HEK293 (cell line): ENCODE data around the gene GPR62.

Experiments used
- CTCF ChIA-PET: fragments of 350-600 bp; formaldehyde crosslinking; extraction: SDS; loops from one replicate; lab custom pipeline; 2021; ENCODE audit warnings: antibody characterized with exemption; lab: Yijun Ruan, JAX
- POLR2A ChIA-PET: fragments of 300-600 bp; formaldehyde crosslinking; extraction: SDS; loops from one replicate; lab custom pipeline; 2020; ENCODE audit warnings: antibody characterized with exemption, inconsistent platforms; lab: Yijun Ruan, JAX
- H3K27ac ChIP-seq: fragments of 200-500 bp; sonication (Bioruptor generic); 2 replicates; pipeline ENCODE4 v1.5.1; 2014; ENCODE audit warnings: low read depth, low read length, control low read depth, inconsistent platforms; ENCODE audit errors: extremely low read depth
- H3K36me3 ChIP-seq, 2 experiments: fragments of 200-500 bp in 1 of 2; sonication (Bioruptor generic) in 1 of 2; 1 replicate in 1 of 2; 2 replicates in 1 of 2; pipeline ENCODE4 v1.5.1; 2014 to 2017; ENCODE audit warnings: inconsistent platforms in 2 of 2, low read length in 2 of 2; ENCODE audit not compliant: control insufficient read depth in 2 of 2, insufficient read depth in 1 of 2
- H3K4me1 ChIP-seq: fragments of 200-500 bp; sonication (Bioruptor generic); 2 replicates; pipeline ENCODE4 v1.5.1; 2014; ENCODE audit warnings: mild to moderate bottlenecking, low read length, inconsistent platforms; ENCODE audit not compliant: control insufficient read depth, insufficient read depth
- H3K4me3 ChIP-seq: 2 replicates; pipeline ENCODE4 v1.5.1; 2011; ENCODE audit warnings: low read depth, mild to moderate bottlenecking, control low read depth, low read length, moderate library complexity
- H3K9me3 ChIP-seq: fragments of 200-500 bp; sonication (Bioruptor generic); 2 replicates; pipeline ENCODE4 v1.5.1; 2014; ENCODE audit warnings: low read depth, low read length, inconsistent platforms; ENCODE audit not compliant: control insufficient read depth, insufficient read depth
- GLIS1 ChIP-seq: fragments of 450-650 bp; formaldehyde crosslinking; IDR thresholded peaks from 2 replicates; pipeline ENCODE4 v1.5.1; 2016; ENCODE audit warnings: missing biosample characterization, missing genetic modification characterization
- MYNN ChIP-seq: fragments of 450-650 bp; formaldehyde crosslinking; IDR thresholded peaks from 2 replicates; pipeline ENCODE4 v1.5.1; 2016; ENCODE audit warnings: missing biosample characterization, missing genetic modification characterization, borderline replicate concordance
- MZF1 ChIP-seq: fragments of 450-650 bp; formaldehyde crosslinking; IDR thresholded peaks from 2 replicates; pipeline ENCODE4 v1.5.1; 2017; ENCODE audit warnings: missing biosample characterization, missing genetic modification characterization, borderline replicate concordance
- PRDM1 ChIP-seq: fragments of 450-650 bp; formaldehyde crosslinking; IDR thresholded peaks from 2 replicates; pipeline ENCODE4; 2016; ENCODE audit warnings: missing biosample characterization, missing genetic modification characterization
- PRDM10 ChIP-seq: fragments of 450-650 bp; formaldehyde crosslinking; IDR thresholded peaks from 2 replicates; pipeline ENCODE4 v1.5.1; 2016; ENCODE audit warnings: missing biosample characterization, missing genetic modification characterization
- ZNF311 ChIP-seq: fragments of 450-650 bp; formaldehyde crosslinking; IDR thresholded peaks from 2 replicates; pipeline ENCODE4 v1.5.1; 2017; ENCODE audit warnings: missing biosample characterization, missing genetic modification characterization, borderline replicate concordance
- ZNF426 ChIP-seq: fragments of 450-650 bp; formaldehyde crosslinking; IDR thresholded peaks from 2 replicates; pipeline ENCODE4 v1.5.1; 2017; ENCODE audit warnings: missing biosample characterization, missing genetic modification characterization, mild to moderate bottlenecking, inconsistent platforms, moderate library complexity
- ZNF449 ChIP-seq: fragments of 450-650 bp; formaldehyde crosslinking; IDR thresholded peaks from 2 replicates; pipeline ENCODE4 v1.5.1; 2017; ENCODE audit warnings: missing biosample characterization, mild to moderate bottlenecking, missing genetic modification characterization, moderate library complexity
- ZNF48 ChIP-seq: fragments of 450-650 bp; formaldehyde crosslinking; IDR thresholded peaks from 2 replicates; pipeline ENCODE4 v1.5.1; 2016; ENCODE audit warnings: missing biosample characterization, missing genetic modification characterization
- ZNF518A ChIP-seq: fragments of 450-650 bp; formaldehyde crosslinking; conservative IDR thresholded peaks from 2 replicates; pipeline ENCODE4 v1.5.1; 2016; ENCODE audit warnings: low read depth, missing biosample characterization, missing genetic modification characterization
- ZNF776 ChIP-seq: fragments of 450-650 bp; formaldehyde crosslinking; IDR thresholded peaks from 2 replicates; pipeline ENCODE4 v1.5.0; 2017; ENCODE audit warnings: missing biosample characterization, missing genetic modification characterization, borderline replicate concordance
- ZNF792 ChIP-seq: fragments of 450-650 bp; formaldehyde crosslinking; IDR thresholded peaks from 2 replicates; pipeline ENCODE4 v1.5.1; 2016; ENCODE audit warnings: missing biosample characterization, missing genetic modification characterization

Gene GPR62

GRCh38 chr3:51970606-51971300, 15.6 kb downstream of the GPR62 start:
- no peak overlapping the region for H3K27ac ChIP-seq
- POLR2A ChIA-PET = interaction anchor here (0.8 to 1.6 kb wide), 2 partner anchors 12 to 16 kb away, joined by 3 to 5 read pairs; no protein-coding TSS in a partner anchor
- H3K4me3 ChIP-seq = no peak overlapping the region

GRCh38 chr3:51971350-51971749, 16.2 kb downstream of the GPR62 start:
- Histone ChIP-seq H3K36me3 (peaks cover 0 to 7% of the 10 kb centered on the region in 2 experiments; a peak in 1 of 3 replicates), H3K4me3 (no peak overlapping the region), H3K27ac (no peak overlapping the region), H3K4me1 (0 out of 2 replicates have a peak, but pooled peaks cover 2% of the 10 kb centered on the region), H3K9me3 (no peaks in the 10 kb centered on the region)
- CTCF ChIA-PET = no interaction called here
- TF ChIP-seq MZF1 (tag by site-specific recombination) (no peak), ZNF518A (tag by site-specific recombination) (no peak), ZNF776 (tag by site-specific recombination) (no peak), MYNN (no peak), PRDM1 (no peak)
- POLR2A ChIA-PET = no interaction called here

More at GRCh38 chr3:51970606-51971300, 15.6 kb downstream of the GPR62 start:
- CTCF ChIA-PET = interaction anchor here (0.8 to 1.2 kb wide), 2 partner anchors 28 to 29 kb away, joined by 4 read pairs; partner anchors contain the start of gene RRP9
- Histone ChIP-seq H3K36me3 (peaks cover 0 to 7% of the 10 kb centered on the region in 2 experiments; a peak in 1 of 3 replicates), H3K9me3 (no peaks in the 10 kb centered on the region)
- TF ChIP-seq ZNF48 (tag by site-specific recombination) = no peak
- no peak for TF ChIP-seq ZNF311 (tag by site-specific recombination)
- no peak for TF ChIP-seq ZNF792
- peak; percentile 66 for TF ChIP-seq GLIS1 (tag by site-specific recombination)
- TF ChIP-seq ZNF426 (tag by site-specific recombination) = no peak
- TF ChIP-seq PRDM10 (tag by site-specific recombination) = 0 out of 2 replicates have a peak, but pooled peaks have one; percentile 34
- TF ChIP-seq ZNF449 (tag by site-specific recombination) = no peak
- TF ChIP-seq, all 188 proteins: peak for 2
- H3K4me1 ChIP-seq = 0 out of 2 replicates have a peak, but pooled peaks cover 2% of the 10 kb centered on the region
